Measurements from ENCODE around the gene B9D1.
A peak's percentile ranks its signal among the peaks of the same experiment; 100 is the strongest.

The B9D1 gene

DNA sequence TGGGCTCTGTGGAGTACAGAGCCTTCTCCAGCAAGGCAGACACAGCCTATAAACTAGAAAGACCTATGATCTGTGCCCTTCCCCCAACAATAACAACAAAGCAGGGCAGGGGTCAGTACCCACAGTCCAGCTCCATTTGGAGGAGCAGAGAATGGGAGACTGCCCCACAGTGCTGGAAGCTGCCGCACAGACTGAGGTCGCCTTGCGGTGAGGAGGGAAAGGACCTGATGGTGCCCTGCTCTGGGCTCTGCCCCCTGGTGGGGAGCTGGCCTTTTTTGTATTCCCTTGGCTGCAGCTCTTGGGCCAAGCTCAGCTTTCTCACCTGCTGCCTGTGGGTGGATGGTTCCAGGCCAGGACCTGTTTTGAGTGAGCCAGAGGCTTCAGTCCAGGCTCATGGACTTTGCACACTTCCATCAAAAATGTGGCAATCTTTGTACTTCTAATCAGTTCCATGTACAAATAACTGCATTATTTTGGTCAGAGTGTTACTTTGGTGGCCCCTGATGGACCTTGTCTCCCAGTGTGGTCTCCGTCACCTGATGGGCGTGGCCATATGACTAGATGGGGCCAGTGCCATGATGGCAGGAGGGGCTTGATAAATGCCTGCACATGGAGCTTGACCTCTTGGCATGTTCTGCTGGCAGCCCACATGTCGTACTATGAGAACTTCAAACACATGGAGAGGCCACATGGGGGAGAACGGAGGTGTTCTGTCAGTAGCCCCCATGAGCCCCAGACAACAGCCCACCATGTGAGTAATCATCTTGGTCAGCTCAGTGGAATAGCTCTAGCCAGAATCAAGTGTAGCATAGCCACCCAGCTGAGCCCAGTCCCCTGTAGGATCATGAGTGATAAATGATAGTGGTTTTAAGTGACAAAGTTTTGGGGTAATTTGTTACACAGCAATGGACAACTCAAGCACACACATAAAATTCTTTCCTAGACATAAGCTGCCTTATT, 24.2 kb downstream of the B9D1 start:
- FAIRE-seq (no peak), DNase-seq (ENCODE audit: low spot score) (peak; percentile 6)

DNA sequence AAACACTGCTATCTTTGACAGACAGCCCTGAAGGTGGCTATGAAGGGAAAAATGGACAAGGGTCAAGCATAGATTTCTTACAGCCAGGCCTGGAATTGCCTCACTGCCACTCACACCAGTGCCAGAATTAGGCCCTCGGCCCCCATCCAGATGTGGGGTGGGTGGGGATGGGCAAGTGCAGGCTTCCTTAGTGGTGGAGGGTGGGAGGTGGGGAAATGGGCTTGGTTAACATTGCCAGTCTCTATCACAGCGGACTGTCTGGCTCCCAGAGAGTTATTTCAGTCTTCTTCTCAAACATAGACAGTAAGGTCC, 24.9 kb downstream of the B9D1 start:
- DNase-seq (ENCODE audit: low spot score) (no peak), FAIRE-seq (no peak)

DNA sequence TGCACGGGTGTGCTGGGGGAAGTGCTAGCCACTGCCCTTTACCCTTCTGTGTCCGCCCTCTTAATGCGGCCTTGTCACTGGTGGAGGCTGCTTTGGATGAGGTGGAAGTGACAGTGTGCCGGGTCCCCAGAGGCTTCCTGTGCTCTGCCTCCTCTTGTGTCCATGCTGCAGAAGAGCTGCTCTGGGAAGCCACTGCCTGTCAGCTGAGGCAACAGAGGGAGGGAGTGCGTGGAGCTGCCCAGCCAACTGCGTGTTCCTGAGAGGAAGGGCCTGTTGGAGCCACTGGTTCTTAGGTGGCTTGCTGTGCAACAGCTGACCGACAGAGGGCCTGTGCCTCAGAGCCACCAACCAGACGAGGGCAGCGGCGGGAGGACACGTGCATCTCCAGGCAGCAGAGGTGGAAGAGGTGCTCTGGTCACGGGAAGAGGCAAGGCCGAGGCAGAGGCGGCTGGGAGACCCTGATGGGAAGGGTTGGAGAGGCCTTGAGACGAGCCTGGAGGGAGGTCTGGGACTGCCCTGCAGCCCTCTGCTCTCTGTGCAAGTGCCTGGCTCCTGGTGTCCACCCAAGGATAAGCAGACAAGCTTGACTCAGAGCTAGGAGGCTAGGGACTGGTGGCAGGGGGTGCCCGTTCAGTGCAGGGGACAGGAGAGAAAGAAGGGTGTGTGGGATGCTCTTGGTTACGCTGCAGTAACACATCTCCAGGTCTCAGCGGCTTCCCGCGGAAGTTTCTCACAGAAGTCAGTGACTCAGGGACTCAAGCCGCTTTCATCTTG, 25.4 kb downstream of the B9D1 start:
- DNase-seq (ENCODE audit: low spot score) (no peak), FAIRE-seq (no peak)

DNA sequence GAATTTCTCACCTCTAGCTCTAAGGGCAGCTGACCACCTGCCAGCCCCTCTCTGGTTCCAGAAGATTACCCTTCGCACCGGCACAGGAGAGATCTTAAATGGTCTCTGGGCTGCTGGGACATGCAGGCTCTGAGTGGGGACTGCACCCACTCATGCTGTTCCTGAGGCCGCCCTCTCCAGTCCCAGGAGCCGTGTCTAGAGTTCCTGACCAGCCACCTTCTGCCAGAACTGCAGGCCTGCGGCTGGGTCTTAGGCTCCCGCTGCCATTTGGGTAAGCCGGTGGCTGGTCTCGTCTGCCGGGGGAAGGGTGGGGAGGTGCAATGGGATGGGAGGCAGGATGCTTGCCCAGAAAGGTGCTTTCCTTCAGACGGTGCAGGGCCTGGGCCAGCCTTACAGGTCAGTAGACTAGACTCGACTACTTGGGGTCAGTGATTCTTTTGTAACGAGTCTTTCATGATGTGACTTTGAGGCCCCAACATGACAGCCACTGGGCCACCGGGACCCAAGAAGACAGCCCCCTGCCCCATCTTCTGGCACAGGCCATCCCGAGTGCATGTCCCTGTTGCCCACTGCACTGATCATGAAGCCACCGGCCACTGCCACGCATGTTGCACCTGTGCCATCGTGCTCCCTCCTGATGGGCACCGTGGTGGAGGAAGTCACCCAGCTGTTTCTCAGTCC, 26.4 kb downstream of the B9D1 start:
- DNase-seq (ENCODE audit: low spot score) (no peak), FAIRE-seq (no peak)

DNA sequence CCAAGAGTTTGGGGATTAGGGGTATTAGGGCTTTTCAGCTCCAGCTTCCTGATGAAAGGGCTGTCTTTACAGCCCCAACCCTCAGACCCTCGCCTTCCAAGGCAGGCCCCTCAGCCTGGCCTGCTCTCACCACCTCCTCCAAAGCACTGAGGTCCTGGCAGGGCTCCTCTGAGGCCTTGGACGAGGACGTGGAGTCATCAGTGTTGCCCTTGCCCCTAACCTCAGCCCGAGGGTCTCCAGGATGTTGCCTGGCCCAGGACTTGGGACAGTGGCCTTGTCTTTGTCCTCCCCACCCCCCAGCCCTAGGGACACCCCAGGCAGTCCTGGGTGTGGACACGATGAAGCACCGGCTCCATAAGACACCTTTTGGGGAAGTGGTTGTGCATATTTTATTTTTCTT, 28.2 kb downstream of the B9D1 start:
- no peak for DNase-seq (ENCODE audit: low spot score)
- no peak for FAIRE-seq

DNA sequence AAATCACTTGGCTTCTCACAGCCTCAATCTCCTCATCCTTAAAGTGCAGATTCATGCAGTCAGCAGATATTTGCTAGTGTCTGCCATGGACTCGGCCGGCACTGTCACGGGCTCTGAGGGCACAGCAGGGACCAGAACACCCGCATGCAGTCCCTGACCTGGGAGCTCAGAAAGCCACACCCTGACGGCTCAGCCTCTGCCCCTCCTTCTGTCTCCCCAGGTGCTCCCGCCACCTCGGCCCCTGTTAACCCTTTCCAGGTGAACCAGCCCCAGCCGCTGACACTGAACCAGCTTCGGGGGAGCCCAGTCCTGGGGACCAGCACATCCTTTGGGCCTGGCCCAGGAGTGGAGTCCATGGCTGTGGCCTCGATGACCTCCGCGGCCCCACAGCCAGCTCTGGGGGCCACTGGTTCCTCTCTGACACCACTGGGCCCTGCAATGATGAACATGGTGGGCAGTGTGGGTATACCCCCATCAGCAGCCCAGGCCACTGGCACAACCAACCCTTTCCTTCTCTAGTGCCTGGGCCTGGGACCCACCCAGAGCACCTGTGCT, 28.7 kb downstream of the B9D1 start:
- FAIRE-seq (no peak), DNase-seq (ENCODE audit: low spot score) (no peak)

DNA sequence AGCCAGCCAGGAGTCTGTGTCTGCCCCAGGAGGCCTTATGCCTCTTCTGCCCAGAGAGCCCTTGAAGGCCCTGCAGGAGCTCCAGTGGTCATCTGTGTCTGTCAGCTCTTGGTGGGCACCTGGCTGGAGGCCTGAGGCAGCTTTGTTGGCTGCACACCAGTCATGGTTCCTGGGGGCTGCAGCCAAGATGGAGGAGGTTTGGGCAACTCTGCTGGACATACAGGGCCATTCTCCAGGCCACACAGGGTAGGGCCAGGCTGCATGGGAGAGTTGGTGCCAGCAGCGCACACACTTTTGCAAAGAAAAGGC, 29.4 kb downstream of the B9D1 start:
- DNase-seq (ENCODE audit: low spot score) (no peak), FAIRE-seq (no peak)

DNA sequence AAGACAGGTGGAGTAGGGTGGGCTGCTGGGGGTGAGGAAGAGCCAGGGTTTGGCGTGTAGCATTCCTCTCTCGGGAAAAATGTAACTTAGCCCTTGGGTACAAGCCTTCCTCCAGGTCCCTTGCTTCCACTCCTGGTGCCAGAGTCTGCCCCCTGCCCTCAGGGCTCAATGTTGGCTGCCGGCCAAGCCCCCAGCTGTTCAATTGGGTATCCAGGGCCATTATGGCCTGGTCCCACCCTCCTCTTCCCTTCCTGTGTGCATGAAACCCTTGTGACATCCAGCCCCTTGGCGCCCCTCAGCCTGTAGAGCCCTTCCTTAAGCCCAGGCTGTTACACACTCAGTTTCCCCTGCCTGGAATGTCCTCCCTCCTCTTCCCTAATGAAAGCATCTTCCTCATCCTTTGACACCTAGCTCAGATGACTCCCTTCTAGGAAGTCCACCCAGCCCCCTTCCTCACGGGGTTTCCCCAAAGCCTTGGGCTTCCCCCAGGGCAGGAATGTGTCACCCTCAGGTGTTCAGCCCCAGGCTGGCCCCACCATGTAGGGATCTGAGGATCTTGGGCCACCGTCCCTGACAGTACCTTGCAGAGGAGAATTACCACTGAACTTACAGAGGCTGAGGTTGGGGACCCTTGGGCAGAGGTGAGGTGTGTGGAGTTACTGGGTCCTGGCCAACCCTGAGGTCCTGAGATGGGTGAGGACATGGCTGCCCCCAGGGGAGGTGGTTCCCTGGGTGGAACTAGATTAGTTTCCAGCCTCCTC, 30.0 kb downstream of the B9D1 start:
- FAIRE-seq (no peak), DNase-seq (ENCODE audit: low spot score) (no peak)

DNA sequence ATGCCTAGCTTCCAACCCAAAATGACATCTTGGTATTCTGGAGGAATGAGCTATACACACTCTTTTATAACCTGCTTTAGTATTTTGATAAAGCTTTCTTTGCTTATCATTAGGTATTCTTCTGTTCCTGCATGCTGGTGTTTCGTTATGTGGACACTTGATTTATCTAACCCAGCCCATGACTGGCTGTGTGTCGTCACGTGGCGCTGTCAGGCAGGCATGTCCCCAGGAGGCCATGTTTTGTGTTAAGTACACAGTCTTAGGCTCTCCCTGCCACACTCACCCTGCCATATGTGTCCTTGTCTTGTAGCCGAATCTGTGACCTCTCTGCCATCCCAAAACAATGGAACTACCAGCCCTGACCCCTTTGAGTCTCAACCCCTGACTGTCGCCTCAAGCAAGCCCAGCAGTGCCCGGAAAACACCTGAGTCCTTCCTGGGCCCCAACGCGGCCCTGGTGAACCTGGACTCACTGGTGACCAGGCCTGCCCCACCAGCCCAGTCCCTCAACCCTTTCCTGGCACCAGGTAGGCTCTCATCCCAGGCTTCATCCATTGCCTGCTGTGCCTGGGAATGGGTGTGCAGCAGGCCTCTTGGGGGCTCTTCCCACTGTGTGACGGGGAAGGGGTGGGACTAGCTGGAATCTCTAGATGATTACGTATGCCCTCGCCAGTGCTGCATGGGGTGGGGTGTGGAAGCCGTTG, 30.8 kb downstream of the B9D1 start:
- FAIRE-seq (no peak), DNase-seq (ENCODE audit: low spot score) (no peak)

DNA sequence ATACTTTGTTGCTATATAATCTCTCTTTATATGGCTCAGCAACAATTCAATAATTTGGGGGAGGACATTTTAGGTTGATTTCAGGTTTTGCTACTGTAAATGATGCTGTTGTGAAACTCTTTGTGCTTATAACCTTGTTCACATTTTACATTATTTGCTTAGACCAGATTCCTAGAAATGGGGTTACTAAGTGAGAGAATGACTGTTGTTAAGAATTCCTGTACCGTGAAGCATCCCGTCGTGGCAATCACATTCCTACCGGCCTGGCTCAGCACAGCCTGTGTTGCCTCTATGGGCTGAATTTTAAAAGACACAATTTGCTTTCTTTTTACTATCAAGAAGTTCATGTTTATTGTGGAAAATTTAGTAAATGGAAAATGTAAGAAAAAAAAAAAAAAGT, 31.4 kb downstream of the B9D1 start:
- DNase-seq (ENCODE audit: low spot score) (peak; percentile 36), FAIRE-seq (peak; percentile 2)

DNA sequence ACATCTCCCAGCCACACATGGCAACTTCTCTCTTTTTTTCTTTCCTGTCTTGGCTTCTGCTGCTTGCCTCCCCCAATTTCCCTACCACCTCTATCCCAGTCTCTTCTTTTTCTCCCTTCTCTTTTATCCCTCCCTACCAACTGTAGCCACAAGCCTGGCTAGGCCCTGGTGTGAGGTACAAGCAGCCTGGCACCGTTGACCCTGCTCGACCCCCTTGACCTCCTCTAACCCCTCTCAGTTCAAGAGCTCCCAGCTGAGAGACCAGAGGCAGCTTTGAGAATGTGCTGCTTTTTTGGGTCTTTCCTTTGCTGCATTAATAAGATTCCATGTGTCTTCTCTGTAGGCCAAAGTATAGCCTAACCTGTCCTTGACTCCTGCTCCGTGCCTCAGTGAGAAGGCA, 32.3 kb downstream of the B9D1 start:
- no peak for DNase-seq (ENCODE audit: low spot score)
- FAIRE-seq = no peak

DNA sequence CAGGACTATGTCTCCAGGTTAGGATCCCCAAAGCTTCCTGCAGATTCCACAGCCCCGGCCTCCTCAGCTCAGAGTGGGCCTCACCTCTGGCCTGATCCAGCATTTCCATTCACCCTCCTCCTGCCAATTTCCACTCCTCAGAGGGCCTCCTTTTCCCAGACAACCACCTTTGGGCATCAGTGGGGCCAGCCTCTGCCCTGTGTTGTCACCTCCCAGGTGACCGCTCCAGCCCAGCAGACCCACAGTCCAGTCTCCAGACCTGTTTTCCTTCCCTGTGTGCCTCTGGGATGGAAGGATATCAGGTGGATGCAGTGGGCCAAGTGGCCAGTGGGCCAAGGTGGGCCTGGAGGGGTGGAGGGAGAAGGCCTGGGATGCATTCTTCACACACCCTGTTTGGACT, 32.7 kb downstream of the B9D1 start:
- no peak for DNase-seq (ENCODE audit: low spot score)
- FAIRE-seq = no peak

DNA sequence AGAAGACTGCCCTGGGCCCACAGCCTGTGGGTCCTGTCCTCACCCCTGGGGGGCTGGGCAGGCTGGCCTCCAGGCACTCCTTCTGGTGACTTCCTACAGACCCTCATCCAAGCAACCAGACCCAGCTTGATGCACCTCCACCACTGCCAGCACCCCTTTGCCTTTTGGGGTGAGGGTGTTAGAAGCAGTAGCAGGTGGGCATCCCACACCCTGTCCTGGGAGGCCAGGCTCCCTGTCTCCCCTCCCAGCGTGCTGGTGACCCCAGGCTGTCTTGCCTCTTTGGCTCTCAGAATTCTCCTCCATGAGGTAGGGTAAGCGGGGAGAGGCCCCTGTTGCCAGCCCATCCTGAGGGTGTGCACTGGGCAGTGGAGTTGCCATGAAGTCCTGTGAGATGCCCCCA, 33.4 kb downstream of the B9D1 start:
- DNase-seq (ENCODE audit: low spot score) (no peak), FAIRE-seq (no peak)

DNA sequence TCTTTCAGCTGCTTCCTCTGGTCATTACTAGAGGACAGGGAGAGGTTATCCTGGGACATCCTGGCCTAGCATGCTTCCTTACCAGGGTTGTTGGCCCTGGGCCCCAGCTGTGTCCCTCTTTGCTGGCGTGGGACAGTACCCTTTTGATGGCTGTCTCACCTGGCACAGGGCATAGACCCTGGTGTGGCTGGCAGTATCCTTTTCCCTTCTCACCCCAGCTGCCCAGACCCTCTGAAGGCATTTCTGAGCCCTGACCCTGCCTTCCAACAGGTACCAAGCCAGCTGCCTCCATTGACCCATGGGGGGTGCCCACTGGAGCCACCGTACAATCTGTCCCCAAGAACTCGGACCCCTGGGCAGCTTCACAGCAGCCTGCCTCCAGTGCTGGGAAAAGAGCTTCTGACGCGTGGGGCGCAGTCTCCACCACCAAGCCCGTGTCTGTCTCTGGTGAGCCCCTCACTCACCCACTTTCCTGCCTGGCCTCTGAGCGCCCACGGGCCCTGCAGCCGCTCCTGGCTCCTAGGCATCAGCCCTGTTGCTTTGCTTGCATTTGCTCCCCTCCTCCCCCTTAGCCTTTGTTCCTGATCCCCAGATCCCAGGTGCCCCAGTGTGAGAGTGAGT, 34.0 kb downstream of the B9D1 start:
- FAIRE-seq (no peak), DNase-seq (ENCODE audit: low spot score) (no peak)

DNA sequence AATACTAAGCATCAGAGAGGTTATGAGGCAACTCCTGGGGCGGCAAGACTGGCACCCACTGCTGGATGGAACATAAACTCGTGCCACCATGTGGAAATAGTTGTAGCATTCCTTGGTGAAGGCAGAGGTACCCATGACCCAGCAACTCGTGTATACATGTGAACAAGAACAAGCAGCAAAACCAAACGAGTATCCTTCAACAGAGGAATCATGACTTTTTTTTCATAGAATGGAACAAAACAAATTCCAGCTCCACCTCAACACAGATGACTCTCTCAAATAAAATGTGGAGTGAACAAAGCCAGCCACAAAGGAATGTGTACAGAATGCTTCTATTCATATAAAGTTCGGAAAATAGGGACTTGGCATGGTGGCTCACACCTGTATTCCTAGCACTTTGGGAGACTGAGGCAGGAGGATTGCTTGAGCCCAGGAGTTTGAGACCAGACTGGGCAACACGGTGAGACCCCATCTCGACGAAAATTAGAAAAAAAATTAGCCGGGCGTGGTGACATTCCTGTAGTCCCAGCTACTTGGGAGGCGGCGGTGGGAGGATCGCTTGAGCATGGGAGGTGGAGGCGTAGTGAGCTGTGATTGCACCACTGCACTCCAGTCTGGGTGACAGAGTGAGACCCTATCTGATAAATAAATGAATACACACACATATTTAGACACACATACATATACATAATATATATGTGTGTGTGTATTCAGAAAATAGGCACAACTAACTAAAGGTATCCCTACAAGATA, 35.3 kb downstream of the B9D1 start:
- DNase-seq (ENCODE audit: low spot score) (peak; percentile 42), FAIRE-seq (no peak)

DNA sequence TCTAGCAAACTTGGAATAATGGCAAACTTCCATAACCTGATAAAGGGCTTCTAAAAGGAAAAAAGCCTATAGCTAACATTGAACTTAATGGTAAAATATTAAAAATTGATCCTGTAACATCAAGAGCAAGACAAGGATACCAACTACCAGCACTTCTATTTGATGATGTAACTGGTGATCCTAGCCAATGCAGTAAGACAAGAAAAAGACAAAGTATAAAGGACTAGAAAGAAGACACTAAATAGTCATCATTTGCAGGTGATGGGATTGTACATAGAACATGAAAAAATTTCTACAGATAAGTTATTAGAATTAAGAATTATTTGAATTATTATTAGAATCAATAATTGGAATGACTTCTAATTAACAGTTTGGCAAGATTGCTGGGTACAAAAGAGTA, 37.0 kb downstream of the B9D1 start:
- no peak for FAIRE-seq

DNA sequence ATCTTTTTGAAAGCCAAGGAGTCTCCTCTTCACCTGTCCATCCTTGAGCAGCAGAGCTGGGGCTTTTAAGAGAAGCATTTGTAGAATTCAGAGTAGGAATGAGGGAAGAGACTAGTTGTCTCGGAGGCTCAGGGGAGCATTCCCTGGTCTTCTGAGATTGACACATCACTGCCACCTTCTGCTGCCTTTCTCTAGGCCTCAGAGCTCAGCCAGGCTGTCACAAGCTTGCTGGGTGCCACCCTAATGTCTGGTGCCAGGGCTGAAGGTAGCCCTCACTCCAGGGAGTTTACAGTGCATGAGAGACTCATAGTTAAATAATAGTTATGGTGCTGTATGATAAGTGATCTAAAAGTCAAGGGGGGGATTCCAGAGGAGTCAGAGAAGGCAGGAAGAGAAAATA, 39.7 kb downstream of the B9D1 start:
- DNase-seq (ENCODE audit: low spot score) (no peak), FAIRE-seq (no peak)

More for the DNA sequence above, 37.0 kb downstream of the B9D1 start:
- no peak for DNase-seq (ENCODE audit: low spot score)

DNA sequence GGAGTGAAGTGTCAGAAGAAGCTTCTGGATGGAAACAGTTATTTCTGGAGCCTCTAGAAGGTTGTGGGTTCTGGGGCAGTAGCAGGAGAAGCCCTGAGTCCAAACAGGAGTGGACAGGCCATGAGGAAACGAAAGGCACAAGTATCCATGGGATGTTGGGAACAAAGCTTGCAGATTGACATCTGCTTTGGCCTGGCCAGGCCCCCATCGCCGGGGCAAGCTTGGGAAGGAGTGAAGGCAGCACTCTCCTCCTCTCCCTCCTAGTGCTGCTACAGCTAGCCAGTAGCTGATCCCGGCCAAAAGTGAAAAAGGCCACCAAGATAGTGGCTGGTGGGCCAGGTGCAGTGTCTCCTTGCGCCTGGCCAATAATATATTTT, 40.4 kb downstream of the B9D1 start:
- no peak for FAIRE-seq

DNA sequence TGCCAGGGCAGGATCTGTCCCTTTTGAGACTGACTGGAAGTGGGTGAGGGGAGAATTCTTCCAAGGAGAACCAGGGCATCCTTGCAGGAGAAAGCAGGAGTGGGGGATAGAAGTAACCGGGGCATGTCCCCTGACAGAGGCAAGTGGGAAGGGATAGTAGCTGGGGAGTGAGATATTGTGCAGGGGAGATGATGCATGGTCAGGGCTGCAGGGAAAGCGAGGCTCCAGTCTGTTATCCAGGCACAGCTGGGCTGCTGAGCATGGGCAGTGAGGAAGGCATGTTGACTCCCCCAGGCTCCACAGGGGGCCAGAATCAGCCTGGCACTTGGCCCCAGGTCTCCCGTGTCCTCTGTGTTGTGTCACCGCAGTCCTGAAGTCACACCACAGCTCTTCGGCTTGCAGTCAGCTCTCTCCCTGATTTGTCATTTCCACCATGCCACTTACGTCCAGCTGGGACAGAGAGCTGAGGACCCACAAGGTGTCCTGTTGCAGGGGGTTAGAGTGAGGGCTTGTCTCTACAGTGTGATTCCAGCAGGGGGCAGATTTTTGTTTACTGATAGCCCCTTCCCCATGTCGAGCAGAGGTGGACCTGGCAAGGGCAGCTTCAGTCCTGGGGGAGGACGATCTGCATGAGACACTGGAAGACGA, 40.9 kb downstream of the B9D1 start:
- FAIRE-seq (no peak), DNase-seq (ENCODE audit: low spot score) (no peak)

More for the DNA sequence above, 40.4 kb downstream of the B9D1 start:
- no peak for DNase-seq (ENCODE audit: low spot score)
